ENCODE measurements around the gene TBC1D7.

Gene TBC1D7

GRCh38 chr6:13302291-13302690 is 26.0 kb downstream of the TBC1D7 start:
- no peak for DNase-seq (ENCODE audit: low read depth)
- TF ChIP-seq CTCF (IDR thresholded peaks at IDR 0.05; ENCODE audit: control insufficient read depth, extremely low read depth, insufficient read depth), result no peak

GRCh38 chr6:13300643-13301590 is 27.4 kb downstream of the TBC1D7 start:
- H3K4me3 ChIP-seq (ENCODE audit: low read depth, low read length), result no peak overlapping the region
- TF ChIP-seq CTCF (IDR thresholded peaks at IDR 0.05; ENCODE audit: control insufficient read depth, extremely low read depth, insufficient read depth), result no peak
- no peak for DNase-seq (ENCODE audit: low read depth)

More at GRCh38 chr6:13302291-13302690, 26.0 kb downstream of the TBC1D7 start:
- H3K4me3 ChIP-seq (ENCODE audit: low read depth, low read length), result no peak overlapping the region

GRCh38 chr6:13299918-13300317 is 28.4 kb downstream of the TBC1D7 start:
- no peak overlapping the region for H3K4me3 ChIP-seq (ENCODE audit: low read depth, low read length)
- no peak for TF ChIP-seq CTCF (IDR thresholded peaks at IDR 0.05; ENCODE audit: control insufficient read depth, extremely low read depth, insufficient read depth)
- no peak for DNase-seq (ENCODE audit: low read depth)

GRCh38 chr6:13299403-13299821 is 28.9 kb downstream of the TBC1D7 start:
- no peak for TF ChIP-seq CTCF (IDR thresholded peaks at IDR 0.05; ENCODE audit: control insufficient read depth, extremely low read depth, insufficient read depth)
- DNase-seq (ENCODE audit: low read depth), result no peak
- H3K4me3 ChIP-seq (ENCODE audit: low read depth, low read length), result no peak overlapping the region

GRCh38 chr6:13298446-13298845 is 29.9 kb downstream of the TBC1D7 start:
- H3K4me3 ChIP-seq (ENCODE audit: low read depth, low read length), result no peak overlapping the region
- DNase-seq (ENCODE audit: low read depth), result no peak
- TF ChIP-seq CTCF (IDR thresholded peaks at IDR 0.05; ENCODE audit: control insufficient read depth, extremely low read depth, insufficient read depth), result no peak

- no peak for DNase-seq (ENCODE audit: low read depth)
- TF ChIP-seq CTCF (IDR thresholded peaks at IDR 0.05; ENCODE audit: control insufficient read depth, extremely low read depth, insufficient read depth), result no peak
- no peak overlapping the region for H3K4me3 ChIP-seq (ENCODE audit: low read depth, low read length)
Observed at GRCh38 chr6:13297391-13297790, 30.9 kb downstream of the TBC1D7 start.

Measured in LNCaP clone FGC (cell line).